Natural killer cell (primary cell): ENCODE measurements around the gene MTERF4. TPM values are rescaled to one million over a fixed set of nuclear protein-coding genes. Genes with fewer than 3 reads are reported as not detected.
"Not testable (repeated sequence)": the region's sequence is repeated elsewhere in the genome, so short reads cannot be mapped to it uniquely, and the experiment has no call there.

Experiments used
- ATAC-seq, 3 donors: fragments of 150-1000 bp in 2 of 3; fragments of 200-7000 bp in 1 of 3; cut with Tn5 transposase; 1 replicate in 1 of 3; 2 replicates in 2 of 3; pipeline ENCODE4 v1.10.0; 2021; ENCODE audit warnings: mild to moderate bottlenecking in 2 of 3, moderate library complexity in 2 of 3
- DNase-seq, 2 donors: peaks; one replicate each; pipeline versions ENCODE4 v3.0.0 to v3.0.0-alpha.2; 2013 to 2021; ENCODE audit warnings: mixed read lengths in 1 of 2
- H3K27ac ChIP-seq: one replicate; pipeline ENCODE4 v1.5.1; 2013; ENCODE audit warnings: mild to moderate bottlenecking, low read length
- H3K27me3 ChIP-seq: one replicate; pipeline ENCODE4 v1.6.1; 2013; ENCODE audit warnings: low read length; ENCODE audit not compliant: control insufficient read depth, insufficient read depth
- H3K36me3 ChIP-seq: one replicate; pipeline ENCODE4 v1.6.1; 2013; ENCODE audit warnings: low read length; ENCODE audit not compliant: control insufficient read depth, insufficient read depth
- H3K4me1 ChIP-seq: one replicate; pipeline ENCODE4 v1.6.1; 2013; ENCODE audit warnings: low read length; ENCODE audit not compliant: control insufficient read depth, insufficient read depth
- H3K4me3 ChIP-seq: one replicate; pipeline ENCODE4 v1.5.1; 2013; ENCODE audit warnings: low read length
- H3K9me3 ChIP-seq: one replicate; pipeline ENCODE4 v1.6.1; 2013; ENCODE audit warnings: low read length; ENCODE audit not compliant: control insufficient read depth, insufficient read depth
- H3K27ac Mint-ChIP-seq, 2 donors: one replicate each; pipeline ENCODE4 v1.8.0; 2022; ENCODE audit warnings: mild to moderate bottlenecking in 2 of 2, mixed read lengths in 2 of 2, moderate library complexity in 1 of 2
- H3K27me3 Mint-ChIP-seq, 2 donors: one replicate each; pipeline ENCODE4 v1.8.0; 2022; ENCODE audit warnings: low read depth in 2 of 2, mixed read lengths in 2 of 2
- H3K36me3 Mint-ChIP-seq: one replicate; pipeline ENCODE4 v1.8.0; 2022; ENCODE audit warnings: mixed read lengths
- H3K4me1 Mint-ChIP-seq, 2 donors: one replicate each; pipeline ENCODE4 v1.8.0; 2022; ENCODE audit warnings: mixed read lengths in 2 of 2
- H3K4me3 Mint-ChIP-seq: one replicate; pipeline ENCODE4 v1.8.0; 2022; ENCODE audit warnings: mild to moderate bottlenecking, moderate library complexity, mixed read lengths
- H3K9me3 Mint-ChIP-seq, 2 donors: one replicate each; pipeline ENCODE4 v1.8.0; 2022; ENCODE audit warnings: mixed read lengths in 2 of 2
- CTCF ChIP-seq: fragments of 200-600 bp; IDR thresholded peaks from one replicate; pipeline ENCODE4 v1.8.0; 2022; ENCODE audit warnings: antibody characterized with exemption
- WGBS: methylation state at CpG from one replicate; pipeline ENCODE4 v1.1.7; 2013; ENCODE audit warnings: missing lambda C conversion rate; ENCODE audit not compliant: insufficient coverage; 5-methylcytosine and 5-hydroxymethylcytosine counted together
- intact Hi-C: fragments of 100-400 bp; cut with micrococcal nuclease; formaldehyde crosslinking; loops from one replicate; pipeline ENCODE4 v1.14.2; 2022
- total RNA-seq, 4 donors: library from RNA; stranded (reverse); fragments of 120-200 nt in 1 of 4; gene quantifications; one replicate each; pipeline versions ENCODE4 v1.2.3 to v1.2.4, GENCODE V29; 2013 to 2022

Gene MTERF4
- total RNA-seq, 3 donors from 2014 or later (not counting 1 experiment from before 2014, with no cell fraction given): 38.9 to 45.5 (median 39.2) TPM

- Mint-ChIP-seq H3K27ac (peak overlapping the region; percentile 16 to 62), H3K9me3 (peaks cover 0 to 2% of the 10 kb centered on the region in 2 donors), H3K4me3 (peak overlapping the region; percentile 22), H3K27me3 (no peaks in the 10 kb centered on the region), H3K36me3 (no peaks in the 10 kb centered on the region), H3K4me1 (peaks cover 0 to 9% of the 10 kb centered on the region in 2 donors)
- ATAC-seq (peak in 1 of 3 donors; percentile 28), DNase-seq (peak in 1 of 2 donors; percentile 74)
- no peak for TF ChIP-seq CTCF
- Histone ChIP-seq H3K4me1 (peaks cover 38% of the 10 kb centered on the region), H3K9me3 (no peaks in the 10 kb centered on the region), H3K36me3 (peaks cover 3% of the 10 kb centered on the region), H3K27ac (peak overlapping the region; percentile 56), H3K27me3 (no peaks in the 10 kb centered on the region), H3K4me3 (no peak overlapping the region)
- intact Hi-C loops: no loop called here
- 69% methylated on average over 33 of the region's 35 CpGs for WGBS
Measured at GRCh38 chr2:241108271-241109209, 6.5 kb upstream of the MTERF4 start.

GRCh38 chr2:241107031-241107783 is 5.1 kb upstream of the MTERF4 start:
- ATAC-seq: no peak
- no peak overlapping the region for H3K4me3 ChIP-seq
- no peak overlapping the region for H3K4me3 Mint-ChIP-seq
- intact Hi-C loops: no loop called here
- H3K27ac Mint-ChIP-seq: no peak overlapping the region
- no peaks in the 10 kb centered on the region for H3K36me3 Mint-ChIP-seq
- peaks cover 9 to 18% of the 10 kb centered on the region in 2 donors for H3K4me1 Mint-ChIP-seq
- WGBS: 97% methylated on average over 8 of the region's 9 CpGs
- no peaks in the 10 kb centered on the region for H3K9me3 ChIP-seq
- H3K4me1 ChIP-seq: peaks cover 43% of the 10 kb centered on the region
- DNase-seq: no peak
- H3K27me3 ChIP-seq: no peaks in the 10 kb centered on the region
- H3K9me3 Mint-ChIP-seq: peaks cover 0 to 2% of the 10 kb centered on the region in 2 donors
- H3K27me3 Mint-ChIP-seq: no peaks in the 10 kb centered on the region
- no peak overlapping the region for H3K27ac ChIP-seq
- no peak for TF ChIP-seq CTCF
- H3K36me3 ChIP-seq: peaks cover 1% of the 10 kb centered on the region

GRCh38 chr2:241105641-241106040 is 3.6 kb upstream of the MTERF4 start:
- DNase-seq (no peak), ATAC-seq (no peak)
- H3K4me3 ChIP-seq: no peak overlapping the region
- H3K4me1 Mint-ChIP-seq: peaks cover 17 to 34% of the 10 kb centered on the region in 2 donors
- peaks cover 0 to 2% of the 10 kb centered on the region in 2 donors for H3K9me3 Mint-ChIP-seq
- no peak overlapping the region for H3K27ac ChIP-seq
- no peaks in the 10 kb centered on the region for H3K27me3 ChIP-seq
- H3K27me3 Mint-ChIP-seq: no peaks in the 10 kb centered on the region
- intact Hi-C loops: no loop called here
- no peak for TF ChIP-seq CTCF
- no peak overlapping the region for H3K27ac Mint-ChIP-seq
- H3K9me3 ChIP-seq: no peaks in the 10 kb centered on the region
- no peaks in the 10 kb centered on the region for H3K36me3 Mint-ChIP-seq
- 79% methylated on average over 3 of the region's 3 CpGs for WGBS
- H3K36me3 ChIP-seq: peaks cover 1% of the 10 kb centered on the region
- H3K4me3 Mint-ChIP-seq: no peak overlapping the region
- peaks cover 45% of the 10 kb centered on the region for H3K4me1 ChIP-seq

- peaks cover 17 to 43% of the 10 kb centered on the region in 2 donors for H3K4me1 Mint-ChIP-seq
- ATAC-seq, H3K27me3 ChIP-seq, DNase-seq, H3K36me3 ChIP-seq, H3K27me3 Mint-ChIP-seq, H3K4me3 ChIP-seq, H3K4me3 Mint-ChIP-seq, intact Hi-C loops, H3K9me3 ChIP-seq, H3K36me3 Mint-ChIP-seq, H3K9me3 Mint-ChIP-seq, H3K27ac ChIP-seq, H3K27ac Mint-ChIP-seq: not testable (repeated sequence)
- peaks cover 35% of the 10 kb centered on the region for H3K4me1 ChIP-seq
- over 99% methylated on average over 10 of the region's 10 CpGs for WGBS
Measured at GRCh38 chr2:241104611-241105010, 2.5 kb upstream of the MTERF4 start.
